Mammary epithelial cell (primary cell): ENCODE results near the gene CAMTA1.

Experiments
- EZH2 ChIP-seq: IDR thresholded peaks from 2 replicates; pipeline ENCODE4 v1.6.1; 2012; ENCODE audit warnings: low read length, inconsistent platforms, borderline replicate concordance
- TF ChIP-seq, protein P1 (sequence below), 2 donors: IDR thresholded peaks in 1 of 2; conservative IDR thresholded peaks in 1 of 2; 2 replicates each; pipeline ENCODE4 v1.5.1; 2011 to 2012; ENCODE audit warnings: inconsistent platforms in 2 of 2, low read length in 2 of 2, mild to moderate bottlenecking in 2 of 2, control low read depth in 1 of 2, low read depth in 1 of 2; ENCODE audit not compliant: insufficient read depth in 1 of 2; ENCODE audit errors: extremely low read depth in 1 of 2

DNA sequence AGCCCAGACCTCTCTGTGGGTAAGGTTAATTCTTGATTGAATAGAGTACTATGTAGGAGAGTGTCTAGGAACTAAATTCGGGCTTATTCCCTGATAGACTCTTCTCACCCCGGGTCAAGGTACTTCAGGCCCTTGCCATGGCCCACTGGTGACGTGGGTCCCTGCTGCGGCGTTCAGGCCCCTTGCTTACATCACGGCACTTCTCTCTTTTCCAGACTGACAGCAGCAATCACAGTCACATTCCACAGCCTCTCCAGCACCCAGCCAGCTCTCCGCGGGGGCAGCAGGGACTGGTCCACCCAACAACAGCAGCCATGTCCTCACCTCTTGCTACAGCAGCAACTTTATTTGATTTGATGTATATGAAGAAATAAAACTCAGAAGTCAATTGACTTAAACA, 584.6 kb downstream of the CAMTA1 start:
- TF ChIP-seq, protein P1, sequence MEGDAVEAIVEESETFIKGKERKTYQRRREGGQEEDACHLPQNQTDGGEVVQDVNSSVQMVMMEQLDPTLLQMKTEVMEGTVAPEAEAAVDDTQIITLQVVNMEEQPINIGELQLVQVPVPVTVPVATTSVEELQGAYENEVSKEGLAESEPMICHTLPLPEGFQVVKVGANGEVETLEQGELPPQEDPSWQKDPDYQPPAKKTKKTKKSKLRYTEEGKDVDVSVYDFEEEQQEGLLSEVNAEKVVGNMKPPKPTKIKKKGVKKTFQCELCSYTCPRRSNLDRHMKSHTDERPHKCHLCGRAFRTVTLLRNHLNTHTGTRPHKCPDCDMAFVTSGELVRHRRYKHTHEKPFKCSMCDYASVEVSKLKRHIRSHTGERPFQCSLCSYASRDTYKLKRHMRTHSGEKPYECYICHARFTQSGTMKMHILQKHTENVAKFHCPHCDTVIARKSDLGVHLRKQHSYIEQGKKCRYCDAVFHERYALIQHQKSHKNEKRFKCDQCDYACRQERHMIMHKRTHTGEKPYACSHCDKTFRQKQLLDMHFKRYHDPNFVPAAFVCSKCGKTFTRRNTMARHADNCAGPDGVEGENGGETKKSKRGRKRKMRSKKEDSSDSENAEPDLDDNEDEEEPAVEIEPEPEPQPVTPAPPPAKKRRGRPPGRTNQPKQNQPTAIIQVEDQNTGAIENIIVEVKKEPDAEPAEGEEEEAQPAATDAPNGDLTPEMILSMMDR (conservative IDR thresholded peaks at IDR 0.05 in 1 of 2, IDR thresholded peaks at IDR 0.05 in 1 of 2; ENCODE audit: extremely low read depth in 1 of 2, insufficient read depth in 1 of 2, low read depth in 1 of 2, low read length in 2 of 2): no peak
- TF ChIP-seq EZH2: no peak
